HCT116 (cell line): ENCODE measurements around the gene ENSA.

Experiments
- CEBPB ChIP-seq: IDR thresholded peaks from 2 replicates; pipeline ENCODE4 v1.6.1; 2012; ENCODE audit warnings: low read depth
- EGR1 ChIP-seq: IDR thresholded peaks from 2 replicates; pipeline ENCODE4 v1.6.1; 2012; ENCODE audit warnings: low read depth
- EZH2 ChIP-seq: fragments of 200-600 bp; sonication (generic); IDR thresholded peaks from 2 replicates; pipeline ENCODE4 v1.6.1; 2017; ENCODE audit warnings: antibody characterized with exemption, mixed run types
- SIN3A ChIP-seq: IDR thresholded peaks from 2 replicates; pipeline ENCODE4 v1.6.1; 2012; ENCODE audit warnings: low read depth
- SRF ChIP-seq: IDR thresholded peaks from 2 replicates; pipeline ENCODE4 v1.6.1; 2012; ENCODE audit warnings: low read depth
- ZFX ChIP-seq: fragments of 450-650 bp; IDR thresholded peaks from 2 replicates; pipeline ENCODE4 v1.6.1; 2017
- ZNF274 ChIP-seq: fragments of 200-500 bp; sonication (Bioruptor generic); IDR thresholded peaks from 2 replicates; pipeline ENCODE4 v1.6.1; 2014; ENCODE audit warnings: mild to moderate bottlenecking, low read depth, low read length, inconsistent platforms
- TF ChIP-seq, protein P1 (sequence below), 3 experiments: fragments of 200-600 bp in 1 of 3; sonication (generic) in 1 of 3; IDR thresholded peaks in 2 of 3; conservative IDR thresholded peaks in 1 of 3; 2 replicates each; pipeline ENCODE4 v1.5.1; 2012 to 2017; ENCODE audit warnings: low read depth in 2 of 3, low read length in 2 of 3, antibody characterized with exemption in 1 of 3, borderline replicate concordance in 1 of 3, control low read depth in 1 of 3, mild to moderate bottlenecking in 1 of 3, mixed read lengths in 1 of 3, mixed run types in 1 of 3, moderate library complexity in 1 of 3; ENCODE audit not compliant: insufficient read depth in 1 of 3
- TF ChIP-seq, protein P2 (sequence below): IDR thresholded peaks from 2 replicates; pipeline ENCODE4 v1.6.1; 2012

DNA sequence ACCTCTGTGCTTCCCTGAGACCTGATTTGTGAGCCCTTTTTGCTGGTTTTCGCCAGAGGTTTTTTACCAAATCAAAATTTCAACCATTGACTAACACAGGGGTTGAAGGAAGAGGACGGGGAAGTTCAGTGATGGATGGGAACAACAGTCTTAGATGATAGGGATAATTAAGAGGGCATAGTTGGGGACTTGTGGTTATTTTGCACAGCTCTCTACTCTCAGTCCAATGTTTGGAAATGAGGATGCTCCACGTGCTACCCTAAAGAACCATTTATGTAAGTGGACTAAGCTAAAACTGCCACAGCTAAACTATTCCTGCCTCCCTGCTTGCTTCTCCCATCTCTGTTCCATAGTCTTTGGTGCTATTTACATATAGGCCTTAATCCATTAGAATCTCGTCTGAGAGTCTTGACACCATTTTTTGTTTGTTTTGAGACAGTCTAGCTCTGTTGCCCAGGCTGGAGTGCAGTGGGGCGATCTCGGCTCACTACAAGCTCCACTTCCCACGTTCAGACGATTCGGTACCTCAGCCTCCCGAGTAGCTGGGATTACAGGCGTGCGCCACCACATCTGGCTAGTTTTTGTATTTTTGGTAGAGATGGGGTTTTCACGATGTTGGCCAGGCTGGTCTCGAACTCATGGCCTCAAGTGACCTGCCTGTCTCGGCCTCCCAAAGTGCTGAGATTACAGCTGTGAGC is 49.3 kb downstream of the ENSA start:
- TF ChIP-seq ZFX (no peak), CEBPB (no peak), EZH2 (no peak), SIN3A (no peak), SRF (no peak), EGR1 (no peak), ZNF274 (no peak)
- TF ChIP-seq, protein P1, sequence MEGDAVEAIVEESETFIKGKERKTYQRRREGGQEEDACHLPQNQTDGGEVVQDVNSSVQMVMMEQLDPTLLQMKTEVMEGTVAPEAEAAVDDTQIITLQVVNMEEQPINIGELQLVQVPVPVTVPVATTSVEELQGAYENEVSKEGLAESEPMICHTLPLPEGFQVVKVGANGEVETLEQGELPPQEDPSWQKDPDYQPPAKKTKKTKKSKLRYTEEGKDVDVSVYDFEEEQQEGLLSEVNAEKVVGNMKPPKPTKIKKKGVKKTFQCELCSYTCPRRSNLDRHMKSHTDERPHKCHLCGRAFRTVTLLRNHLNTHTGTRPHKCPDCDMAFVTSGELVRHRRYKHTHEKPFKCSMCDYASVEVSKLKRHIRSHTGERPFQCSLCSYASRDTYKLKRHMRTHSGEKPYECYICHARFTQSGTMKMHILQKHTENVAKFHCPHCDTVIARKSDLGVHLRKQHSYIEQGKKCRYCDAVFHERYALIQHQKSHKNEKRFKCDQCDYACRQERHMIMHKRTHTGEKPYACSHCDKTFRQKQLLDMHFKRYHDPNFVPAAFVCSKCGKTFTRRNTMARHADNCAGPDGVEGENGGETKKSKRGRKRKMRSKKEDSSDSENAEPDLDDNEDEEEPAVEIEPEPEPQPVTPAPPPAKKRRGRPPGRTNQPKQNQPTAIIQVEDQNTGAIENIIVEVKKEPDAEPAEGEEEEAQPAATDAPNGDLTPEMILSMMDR (IDR thresholded peaks at IDR 0.05 in 2 of 3, conservative IDR thresholded peaks at IDR 0.05 in 1 of 3; ENCODE audit: borderline replicate concordance in 1 of 3, insufficient read depth in 1 of 3, low read depth in 2 of 3, low read length in 2 of 3): no peak
- TF ChIP-seq, protein P2, sequence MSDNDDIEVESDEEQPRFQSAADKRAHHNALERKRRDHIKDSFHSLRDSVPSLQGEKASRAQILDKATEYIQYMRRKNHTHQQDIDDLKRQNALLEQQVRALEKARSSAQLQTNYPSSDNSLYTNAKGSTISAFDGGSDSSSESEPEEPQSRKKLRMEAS: no peak; the same call in 1 of the 2 replicates
